Limb (tissue), 2 donors: ENCODE data around the gene SLC66A2.
"Not testable (repeated sequence)": the region's sequence is repeated elsewhere in the genome, so short reads cannot be mapped to it uniquely, and the experiment has no call there.

Experiments used
- DNase-seq, 2 donors: peaks; one replicate each; pipeline ENCODE4 v3.0.0-alpha.2; 2016; ENCODE audit errors: extremely low spot score in 2 of 2

Gene SLC66A2

GRCh38 chr18:79869591-79870300 is 81.7 kb downstream of the SLC66A2 start:
- no peak for DNase-seq

- no peak for DNase-seq
These were observed 82.5 kb downstream of the SLC66A2 start for GRCh38 chr18:79868811-79869541.

- no peak for DNase-seq
These were observed 83.2 kb downstream of the SLC66A2 start for GRCh38 chr18:79868168-79868784.

- DNase-seq = no peak
These were observed 83.8 kb downstream of the SLC66A2 start for GRCh38 chr18:79867666-79868065.

GRCh38 chr18:79866889-79867574 is 84.4 kb downstream of the SLC66A2 start:
- no peak for DNase-seq

- DNase-seq = not testable (repeated sequence)
These were observed 85.5 kb downstream of the SLC66A2 start for GRCh38 chr18:79865951-79866350.

GRCh38 chr18:79864955-79865354 is 86.5 kb downstream of the SLC66A2 start:
- not testable (repeated sequence) for DNase-seq

- no peak for DNase-seq
These were observed 87.3 kb downstream of the SLC66A2 start for GRCh38 chr18:79864006-79864725.

GRCh38 chr18:79863161-79864005 is 88.1 kb downstream of the SLC66A2 start:
- peak in 1 of 2 donors; percentile 26 for DNase-seq

- DNase-seq = no peak
These were observed 88.9 kb downstream of the SLC66A2 start for GRCh38 chr18:79862562-79862961.

- DNase-seq = no peak
These were observed 89.8 kb downstream of the SLC66A2 start for GRCh38 chr18:79861687-79862086.

GRCh38 chr18:79859314-79859713 is 92.1 kb downstream of the SLC66A2 start:
- no peak for DNase-seq

- peak in 1 of 2 donors; percentile 91 for DNase-seq
These were observed 94.3 kb downstream of the SLC66A2 start for GRCh38 chr18:79857082-79857671.

GRCh38 chr18:79856119-79857007 is 95.1 kb downstream of the SLC66A2 start:
- peak; percentile 66 to 86 for DNase-seq

GRCh38 chr18:79855147-79855933 is 96.1 kb downstream of the SLC66A2 start:
- no peak for DNase-seq

GRCh38 chr18:79853993-79854364 is 97.5 kb downstream of the SLC66A2 start:
- no peak for DNase-seq

- DNase-seq = no peak
These were observed 98.0 kb downstream of the SLC66A2 start for GRCh38 chr18:79853303-79853992.
